Retinal pigment epithelial cell (primary cell): Measurements from ENCODE around the gene RASA4B.
"Not testable (repeated sequence)": the region's sequence is repeated elsewhere in the genome, so short reads cannot be mapped to it uniquely, and the experiment has no call there.

Source experiments
- DNase-seq: peaks from one replicate; pipeline ENCODE4 v3.0.0-alpha.2; 2010; ENCODE audit warnings: low read depth
- H3K4me3 ChIP-seq: 2 replicates; pipeline ENCODE4 v1.5.1; 2011; ENCODE audit warnings: mild to moderate bottlenecking, low read length, control low read depth, moderate library complexity
- TF ChIP-seq, protein P1 (sequence below): conservative IDR thresholded peaks from 2 replicates; pipeline ENCODE4 v1.5.1; 2011; ENCODE audit warnings: low read depth, low read length, control low read depth, inconsistent platforms

Gene RASA4B

DNA sequence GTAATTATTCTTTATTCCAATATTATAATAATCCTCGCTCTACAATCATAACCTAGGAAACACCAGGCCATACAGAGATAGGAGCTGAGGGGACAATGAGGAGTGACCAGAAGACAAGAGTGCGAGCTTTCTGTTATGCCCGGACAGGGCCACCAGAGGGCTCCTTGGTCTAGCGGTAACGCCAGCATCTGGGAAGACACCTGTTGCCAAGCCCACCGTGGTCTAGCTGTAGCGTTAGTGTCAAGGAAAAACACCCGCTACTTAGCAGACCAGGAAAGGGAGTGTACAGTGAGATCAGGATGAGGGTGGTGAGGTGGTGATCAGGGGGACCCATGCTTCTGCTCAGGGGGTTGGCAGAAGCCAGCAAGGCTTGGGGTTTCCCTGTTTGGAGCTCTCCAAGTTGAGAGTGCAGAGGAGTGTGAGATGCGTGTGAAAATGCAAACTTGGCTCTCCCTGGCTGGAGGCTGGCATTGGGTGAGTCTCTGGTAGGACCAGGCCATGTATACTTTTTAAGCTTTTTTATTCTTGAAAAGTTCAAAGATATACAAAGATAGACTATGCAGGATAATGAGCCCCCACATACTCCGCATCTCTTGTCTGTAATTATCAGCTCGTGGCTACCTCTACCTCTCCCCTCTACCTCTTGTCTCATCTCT lies 37.5 kb downstream of the RASA4B start:
- TF ChIP-seq, protein P1, sequence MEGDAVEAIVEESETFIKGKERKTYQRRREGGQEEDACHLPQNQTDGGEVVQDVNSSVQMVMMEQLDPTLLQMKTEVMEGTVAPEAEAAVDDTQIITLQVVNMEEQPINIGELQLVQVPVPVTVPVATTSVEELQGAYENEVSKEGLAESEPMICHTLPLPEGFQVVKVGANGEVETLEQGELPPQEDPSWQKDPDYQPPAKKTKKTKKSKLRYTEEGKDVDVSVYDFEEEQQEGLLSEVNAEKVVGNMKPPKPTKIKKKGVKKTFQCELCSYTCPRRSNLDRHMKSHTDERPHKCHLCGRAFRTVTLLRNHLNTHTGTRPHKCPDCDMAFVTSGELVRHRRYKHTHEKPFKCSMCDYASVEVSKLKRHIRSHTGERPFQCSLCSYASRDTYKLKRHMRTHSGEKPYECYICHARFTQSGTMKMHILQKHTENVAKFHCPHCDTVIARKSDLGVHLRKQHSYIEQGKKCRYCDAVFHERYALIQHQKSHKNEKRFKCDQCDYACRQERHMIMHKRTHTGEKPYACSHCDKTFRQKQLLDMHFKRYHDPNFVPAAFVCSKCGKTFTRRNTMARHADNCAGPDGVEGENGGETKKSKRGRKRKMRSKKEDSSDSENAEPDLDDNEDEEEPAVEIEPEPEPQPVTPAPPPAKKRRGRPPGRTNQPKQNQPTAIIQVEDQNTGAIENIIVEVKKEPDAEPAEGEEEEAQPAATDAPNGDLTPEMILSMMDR = peak; percentile 42
- not testable (repeated sequence) for DNase-seq, H3K4me3 ChIP-seq

DNA sequence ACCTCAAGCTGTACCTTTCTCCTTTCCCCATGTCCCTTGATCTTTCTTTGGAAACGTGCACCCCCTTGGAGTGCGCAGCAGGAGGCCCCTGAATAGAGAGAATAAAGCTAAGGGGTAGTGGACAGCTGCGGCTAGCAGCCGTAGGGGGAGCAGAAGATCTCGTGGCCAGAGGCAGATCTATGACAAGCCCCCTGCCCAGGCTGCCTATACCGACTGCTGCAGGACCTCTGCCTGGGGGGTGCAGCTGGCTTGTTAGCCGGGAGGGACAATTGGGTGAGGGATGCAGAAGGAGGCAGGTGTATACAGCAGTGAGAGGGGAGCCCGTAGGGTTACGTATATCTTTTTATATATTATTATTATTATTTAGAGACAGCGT lies 38.4 kb downstream of the RASA4B start:
- not testable (repeated sequence) for H3K4me3 ChIP-seq, DNase-seq

DNA sequence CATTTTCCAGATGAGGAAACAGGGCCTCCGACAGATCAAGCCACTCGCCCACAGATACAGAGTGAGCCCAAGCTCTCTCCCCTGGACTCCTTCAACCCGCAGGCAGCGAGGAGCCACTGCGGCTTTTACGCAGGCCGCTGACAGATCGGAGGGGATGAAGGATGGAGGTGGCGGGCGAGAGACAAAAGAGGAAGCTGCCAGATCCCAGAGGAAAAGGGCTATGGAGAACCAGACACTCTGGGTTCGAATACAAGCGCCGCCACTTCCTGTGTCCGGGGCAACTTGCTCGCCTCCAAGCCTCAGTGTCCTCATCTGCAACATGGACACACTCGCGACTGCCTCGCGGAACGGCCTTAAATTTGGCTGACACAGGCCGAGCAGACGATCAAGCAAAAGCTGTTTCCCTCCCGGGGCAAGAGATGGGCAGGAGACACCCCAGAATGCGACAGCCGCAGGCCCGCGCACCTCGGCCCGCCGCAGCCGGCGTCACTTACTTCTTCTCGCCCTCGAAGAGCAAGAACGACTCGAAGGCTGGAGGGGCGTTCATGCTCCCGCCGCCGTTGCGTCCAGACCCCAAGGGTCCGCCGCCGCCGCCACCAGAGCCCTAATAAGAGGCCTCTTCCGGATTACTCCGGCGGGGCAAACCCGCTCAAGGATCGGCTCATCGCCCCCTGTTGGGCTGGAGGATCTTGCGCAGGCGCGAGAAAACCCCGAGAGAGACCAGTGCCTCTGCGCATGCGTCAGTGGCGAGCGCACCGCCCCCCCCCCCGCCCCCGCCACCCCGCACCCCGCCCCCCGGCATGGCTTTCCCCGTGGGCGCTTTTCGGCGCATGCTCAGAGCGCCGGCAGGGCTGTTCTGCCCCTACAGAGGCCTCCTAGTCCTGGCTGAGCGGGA lies 39.0 kb downstream of the RASA4B start, which contains the start of gene POLR2J:
Gene POLR2J (minus strand): TSS at position 609 of the 895 bp plus-strand sequence. CDS start 62 bp downstream, at position 547.
- H3K4me3 ChIP-seq = peak within 1 kb of the TSS; percentile 44
- TF ChIP-seq, protein P1 = peak; percentile 30
- DNase-seq = peak; percentile 18

DNA sequence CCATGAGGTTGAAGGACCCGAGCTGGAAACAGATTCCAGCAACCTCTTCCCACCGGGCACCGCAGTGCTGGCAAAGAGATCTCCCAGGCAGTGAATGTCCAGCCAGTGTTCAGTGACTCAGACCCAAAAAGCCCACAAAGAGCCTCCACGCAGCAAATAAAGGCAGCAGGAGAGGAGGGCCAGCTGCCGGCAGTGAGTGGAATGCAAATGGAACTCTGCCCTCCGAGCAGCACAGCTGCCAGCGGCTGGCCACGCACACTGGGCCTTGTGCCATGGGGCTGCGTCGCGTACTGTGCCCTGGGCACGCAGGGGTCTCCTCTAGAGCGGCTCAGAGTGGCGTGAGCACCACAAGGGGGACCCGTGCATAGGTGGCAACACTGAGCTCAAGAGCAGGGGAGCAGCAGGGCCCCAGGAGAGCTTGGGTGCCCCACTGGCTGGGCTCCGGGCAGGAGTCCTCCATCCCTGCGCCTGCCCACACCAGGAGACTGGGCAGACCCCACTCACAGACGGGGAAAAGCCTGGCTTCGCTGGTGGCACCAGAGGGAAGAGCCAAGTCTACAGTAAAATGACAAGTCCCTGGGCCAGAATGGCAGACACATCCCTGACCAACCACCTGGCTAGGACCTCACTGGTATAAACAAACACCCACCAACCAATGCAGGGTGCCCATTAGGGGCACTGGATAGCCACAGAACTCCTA lies 42.7 kb downstream of the RASA4B start:
- DNase-seq, H3K4me3 ChIP-seq: not testable (repeated sequence)

DNA sequence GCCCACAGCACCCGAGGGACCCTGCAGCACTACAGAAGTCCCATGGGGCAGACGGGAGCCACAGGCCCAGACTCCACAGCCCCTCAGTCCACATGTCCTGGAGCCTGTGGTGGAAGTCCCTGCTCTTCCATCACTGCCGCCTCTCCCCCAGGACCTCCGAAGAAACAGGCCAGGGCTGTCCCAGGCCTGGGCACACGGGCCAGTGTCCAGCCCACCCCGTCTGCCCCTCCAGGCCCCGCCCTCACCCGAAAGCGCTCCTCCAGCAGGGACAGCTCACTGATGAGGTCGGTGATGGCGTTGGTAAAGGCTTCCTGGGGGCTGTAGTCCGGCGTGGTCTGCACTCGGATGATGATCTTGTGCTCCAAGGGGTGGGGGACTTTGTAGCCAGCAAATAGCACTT lies 43.5 kb downstream of the RASA4B start:
- DNase-seq, H3K4me3 ChIP-seq: not testable (repeated sequence)

DNA sequence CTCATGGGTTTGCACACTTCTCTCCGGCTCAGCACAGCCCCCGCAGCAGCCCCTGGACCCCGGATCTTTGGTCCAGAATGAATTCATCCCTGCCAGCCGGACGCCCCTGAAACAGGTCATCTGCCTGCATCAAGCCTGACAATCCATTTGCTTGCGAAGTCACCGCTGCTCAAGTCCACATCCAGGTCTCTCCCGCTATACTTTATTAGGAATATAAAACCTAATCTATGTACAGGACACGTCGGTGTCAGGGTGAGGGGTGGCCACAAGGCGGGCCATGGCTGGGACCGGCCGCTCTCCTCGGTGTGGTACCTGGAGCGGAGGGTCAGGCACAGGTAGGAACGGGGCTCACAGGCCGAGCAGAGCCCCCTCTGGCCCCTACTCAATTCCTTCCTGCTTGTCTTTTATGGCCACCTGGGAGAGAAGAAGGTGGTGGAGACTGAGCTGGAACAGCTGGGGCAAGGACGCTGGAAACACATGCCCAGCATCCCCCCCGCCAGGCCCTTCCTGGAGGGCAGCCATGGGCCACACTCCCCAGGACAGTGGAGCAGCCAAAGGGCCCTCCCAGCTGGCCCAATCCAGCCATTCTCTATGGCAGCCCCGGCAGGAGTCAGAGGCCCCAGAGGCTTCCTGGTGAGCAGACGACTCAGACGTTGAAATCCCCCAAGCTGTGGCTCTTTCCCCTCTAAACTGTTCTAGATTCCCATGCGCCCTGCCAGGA lies 44.1 kb downstream of the RASA4B start:
- DNase-seq = no peak
- TF ChIP-seq, protein P1 = no peak

DNA sequence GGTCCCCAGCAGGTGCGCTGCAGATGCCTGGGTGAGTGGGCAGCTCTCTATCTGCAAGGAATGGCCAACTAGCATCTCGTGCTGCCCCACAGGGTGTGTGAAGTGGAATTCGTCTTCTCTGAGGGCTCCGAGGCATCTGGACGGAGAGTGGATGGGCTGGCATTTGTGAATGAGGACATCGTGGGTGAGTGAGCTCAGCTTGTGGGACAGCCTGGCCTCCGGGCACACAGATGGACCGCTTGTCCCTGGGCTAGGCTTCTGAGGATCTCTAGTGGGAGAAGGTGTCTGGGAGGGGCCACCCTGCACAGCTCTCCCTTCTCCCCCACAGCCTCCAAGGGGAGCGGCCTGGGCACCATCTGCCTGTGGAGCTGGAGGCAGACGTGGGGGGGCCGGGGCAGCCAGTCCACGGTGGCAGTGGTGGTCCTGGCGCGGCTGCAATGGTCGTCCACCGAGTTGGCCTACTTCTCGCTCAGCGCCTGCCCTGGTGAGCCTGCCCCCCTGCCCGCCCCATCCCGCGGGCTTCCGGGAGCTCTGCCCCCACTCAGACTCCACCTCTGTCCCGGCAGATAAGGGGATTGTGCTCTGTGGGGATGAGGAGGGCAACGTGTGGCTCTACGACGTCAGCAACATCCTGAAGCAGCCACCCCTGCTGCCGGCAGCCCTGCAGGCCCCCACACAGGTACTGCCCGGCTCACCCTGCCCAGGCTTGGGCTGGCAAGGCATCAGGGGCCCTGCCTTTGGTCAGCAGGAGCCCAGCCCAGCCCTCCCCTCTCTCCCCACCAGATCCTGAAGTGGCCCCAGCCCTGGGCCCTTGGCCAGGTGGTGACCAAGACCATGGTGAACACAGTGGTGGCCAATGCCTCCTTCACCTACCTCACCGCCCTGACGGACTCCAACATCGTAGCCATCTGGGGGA lies 45.2 kb downstream of the RASA4B start:
- no peak overlapping the region for H3K4me3 ChIP-seq
- no peak for DNase-seq
- TF ChIP-seq, protein P1 = no peak

More for the DNA sequence above, 44.1 kb downstream of the RASA4B start:
- no peak overlapping the region for H3K4me3 ChIP-seq
